Neural progenitor cell (in vitro differentiated cells): Measurements from ENCODE around the gene PODN.

Experiments used
- CTCF ChIP-seq: fragments of 200-600 bp; sonication (generic); IDR thresholded peaks from 2 replicates; pipeline ENCODE4 v1.5.1; 2017; ENCODE audit warnings: antibody characterized with exemption, mild to moderate bottlenecking
- EZH2 ChIP-seq: fragments of 200-600 bp; sonication (generic); IDR thresholded peaks from 2 replicates; pipeline ENCODE4 v1.6.1; 2017; ENCODE audit warnings: antibody characterized with exemption, mild to moderate bottlenecking, moderate library complexity
- EZH2phosphoT487 ChIP-seq: fragments of 200-600 bp; sonication (generic); IDR thresholded peaks from 2 replicates; pipeline ENCODE4 v1.6.1; 2017; ENCODE audit warnings: antibody characterized with exemption

DNA sequence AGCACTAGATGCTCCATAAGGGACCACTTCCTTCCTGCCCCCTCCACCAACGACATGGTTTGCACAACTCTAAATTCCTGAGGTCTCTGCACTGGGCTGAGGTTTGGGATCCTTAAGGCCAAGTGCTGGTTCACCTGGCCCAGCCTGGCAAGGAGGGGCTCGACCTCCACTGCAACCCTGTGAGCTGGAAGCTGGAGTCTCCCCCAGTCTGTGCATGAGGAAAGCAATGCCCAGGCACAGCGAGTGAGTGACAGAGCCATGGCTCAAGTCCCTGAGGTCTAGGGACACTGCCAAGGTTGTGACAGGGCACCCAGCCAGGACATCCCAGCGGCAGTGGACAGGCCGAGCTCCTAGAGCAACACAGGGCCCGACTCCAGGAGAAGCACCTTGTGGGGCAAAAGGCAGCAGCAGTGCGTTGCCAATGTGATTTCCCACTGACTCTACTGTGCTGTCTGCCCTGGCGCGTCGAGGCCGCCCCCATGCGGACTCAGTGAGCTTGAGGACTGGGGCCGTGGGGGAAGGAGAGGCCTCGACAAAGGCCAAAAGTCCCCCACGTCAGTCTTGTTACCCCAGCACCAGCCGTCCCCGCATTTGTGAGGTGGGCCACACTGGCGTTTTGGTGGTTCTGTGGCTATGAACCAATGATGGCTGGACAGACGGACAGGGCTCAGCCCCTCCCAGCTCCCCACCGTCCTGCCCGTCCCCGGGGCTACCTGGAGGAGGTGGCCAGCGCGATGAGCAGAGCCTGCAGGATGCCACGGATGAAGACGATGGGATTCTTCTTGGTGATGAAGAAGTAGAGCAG lies 30.0 kb downstream of the PODN start:
- TF ChIP-seq EZH2 = no peak
- TF ChIP-seq CTCF = no peak
- TF ChIP-seq EZH2phosphoT487 = no peak
